HG03565 (cell line): ENCODE data around the gene PRAF2.

Experiments used
- ATAC-seq: cut with Tn5 transposase; IDR thresholded peaks from one replicate; pipeline ENCODE4 v1.9.1; 2021; ENCODE audit warnings: mild to moderate bottlenecking, moderate library complexity; ENCODE audit not compliant: unreplicated experiment

PRAF2 gene, protein sequence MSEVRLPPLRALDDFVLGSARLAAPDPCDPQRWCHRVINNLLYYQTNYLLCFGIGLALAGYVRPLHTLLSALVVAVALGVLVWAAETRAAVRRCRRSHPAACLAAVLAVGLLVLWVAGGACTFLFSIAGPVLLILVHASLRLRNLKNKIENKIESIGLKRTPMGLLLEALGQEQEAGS

DNA sequence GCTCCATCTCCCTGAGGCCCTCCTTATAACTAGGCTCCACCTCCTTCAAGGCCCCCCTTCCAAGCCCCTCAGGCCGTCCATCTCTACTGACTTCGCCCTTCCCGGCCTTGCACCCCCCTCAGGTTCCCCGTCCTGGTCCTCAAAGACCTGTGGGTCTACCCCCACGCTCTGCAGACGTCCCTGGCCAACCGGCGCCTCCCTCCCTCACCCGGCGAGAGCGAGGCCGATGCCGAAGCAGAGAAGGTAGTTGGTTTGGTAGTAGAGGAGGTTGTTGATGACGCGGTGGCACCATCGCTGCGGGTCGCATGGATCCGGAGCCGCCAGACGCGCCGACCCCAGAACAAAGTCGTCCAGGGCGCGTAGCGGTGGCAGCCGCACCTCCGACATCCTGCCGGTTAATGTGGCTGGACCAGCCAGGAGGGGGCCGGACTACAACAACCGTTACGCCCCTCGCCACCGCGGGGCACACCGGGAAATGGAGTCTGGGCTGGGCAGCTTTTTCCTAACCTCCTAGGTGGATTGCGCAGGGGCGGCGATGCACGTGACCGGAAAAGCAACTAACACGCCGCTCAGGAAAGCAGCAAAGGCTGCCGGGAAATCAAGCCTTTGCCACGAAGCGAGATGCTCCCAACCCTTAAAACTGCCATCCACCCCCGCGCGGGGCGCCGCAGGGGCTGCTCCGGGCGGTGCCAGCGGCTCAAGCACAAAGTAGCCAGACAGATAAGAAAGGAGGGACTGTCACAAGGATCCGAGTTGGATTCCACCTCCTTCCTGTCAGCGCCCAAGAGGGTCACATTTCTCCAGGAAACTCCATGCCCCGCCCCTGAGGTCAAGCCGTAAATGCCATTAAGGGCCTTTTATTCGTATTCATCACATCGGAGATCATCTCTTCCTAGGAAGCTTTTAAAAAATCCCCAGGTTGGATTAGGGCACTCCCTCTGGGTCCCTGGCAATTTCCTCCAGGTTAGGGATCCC is at the start of gene PRAF2:
TSS of gene PRAF2 (minus strand) at position 402 of the 975 bp plus-strand sequence. CDS start at position 387, 15 bp downstream.
- peak; percentile 92 for ATAC-seq

DNA sequence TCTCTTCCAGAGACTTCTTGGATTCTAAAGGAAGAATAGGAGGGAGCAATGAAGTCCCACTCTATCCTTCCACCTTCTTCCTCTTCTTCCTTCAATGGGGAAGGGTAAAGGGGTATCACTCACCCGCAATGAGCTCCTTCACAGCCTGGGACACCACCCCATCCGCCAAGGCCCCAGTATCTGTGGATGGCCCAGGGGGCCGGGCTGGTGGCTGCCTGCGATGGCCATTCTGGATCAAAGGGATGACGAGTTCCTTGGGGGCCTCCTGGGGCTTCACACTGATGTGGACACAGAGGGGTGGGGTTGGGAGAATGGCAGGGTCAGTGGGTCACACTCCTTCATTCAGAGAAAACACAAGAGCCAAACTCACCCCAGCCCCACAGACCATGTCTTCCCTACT is 48.7 kb upstream of the PRAF2 start:
- no peak for ATAC-seq

DNA sequence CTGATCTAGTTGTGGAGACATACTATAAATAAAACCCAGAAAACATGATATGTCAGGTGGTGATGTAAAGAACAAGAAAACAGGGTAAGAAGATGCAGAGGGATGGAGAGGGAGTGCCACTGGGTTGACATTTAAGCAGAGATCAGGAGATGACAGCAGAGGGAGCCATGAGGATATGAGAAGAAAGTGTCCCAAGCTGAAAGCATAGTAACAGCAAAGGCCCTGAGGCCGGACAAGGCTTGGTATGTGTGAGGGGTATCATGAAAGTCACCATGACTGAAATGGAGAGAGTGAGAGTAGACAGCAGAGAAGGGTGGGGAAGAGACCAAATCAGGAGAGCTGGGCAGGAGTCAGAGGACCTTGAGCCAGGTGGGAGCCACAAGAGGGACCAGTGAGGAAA is 46.3 kb upstream of the PRAF2 start:
- no peak for ATAC-seq

DNA sequence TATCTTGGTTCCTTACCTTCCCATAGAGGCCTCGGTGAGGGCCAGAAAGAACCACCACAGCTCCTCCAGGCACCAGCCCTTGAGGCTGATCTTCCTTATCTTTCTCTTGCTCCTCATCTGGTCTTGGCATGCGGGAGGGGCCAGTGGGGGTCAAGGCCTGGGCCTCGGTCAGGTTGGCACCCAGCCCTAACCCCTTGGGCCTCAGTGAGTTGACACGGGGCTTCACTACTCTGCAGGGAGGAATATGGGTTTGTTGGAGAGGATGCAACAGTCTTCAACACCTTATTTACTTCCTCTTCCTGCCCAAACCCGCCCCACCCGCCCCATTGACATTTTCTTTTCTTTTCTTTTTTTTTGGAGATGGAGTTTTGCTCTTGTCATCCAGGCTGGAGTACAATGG is 43.8 kb upstream of the PRAF2 start:
- no peak for ATAC-seq

DNA sequence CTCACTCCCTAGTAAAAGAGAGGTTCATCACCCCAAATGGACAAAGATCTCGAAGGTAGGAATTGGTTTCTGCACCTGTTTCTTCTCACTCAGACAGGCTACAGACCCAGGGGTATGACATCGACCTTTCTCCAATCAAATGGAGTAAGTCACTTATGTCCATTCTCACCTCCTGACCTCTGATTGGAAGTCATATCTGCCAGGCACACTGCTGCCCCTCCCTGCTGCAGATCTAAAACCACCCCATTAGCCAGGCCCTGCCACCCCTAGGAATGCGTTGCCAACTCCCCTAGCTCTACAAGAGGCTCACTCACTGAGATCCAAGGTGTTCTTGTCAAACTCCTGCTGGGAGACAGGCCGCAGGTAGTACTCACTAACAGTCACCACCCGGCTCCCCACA is 42.9 kb upstream of the PRAF2 start:
- no peak for ATAC-seq

DNA sequence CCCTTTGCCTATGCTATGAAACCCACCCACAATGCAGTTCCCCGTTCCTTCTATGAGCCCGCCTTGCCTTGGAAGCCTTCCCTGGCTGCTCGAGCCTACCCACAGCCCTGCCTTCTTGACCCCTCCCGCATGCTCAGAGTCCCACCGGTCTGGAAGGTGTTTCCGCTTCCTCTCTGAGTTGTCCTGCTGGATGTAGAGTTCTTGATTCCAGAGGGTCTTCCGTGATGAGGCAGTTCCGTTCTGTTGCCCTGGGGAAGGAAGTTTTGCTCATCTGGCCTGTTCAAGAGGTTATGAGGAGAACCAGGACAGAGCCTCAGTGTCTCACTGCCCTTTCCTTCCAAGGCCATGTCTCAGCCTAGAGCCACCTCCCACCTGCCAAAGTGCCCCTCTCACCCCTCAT is 42.3 kb upstream of the PRAF2 start:
- no peak for ATAC-seq

DNA sequence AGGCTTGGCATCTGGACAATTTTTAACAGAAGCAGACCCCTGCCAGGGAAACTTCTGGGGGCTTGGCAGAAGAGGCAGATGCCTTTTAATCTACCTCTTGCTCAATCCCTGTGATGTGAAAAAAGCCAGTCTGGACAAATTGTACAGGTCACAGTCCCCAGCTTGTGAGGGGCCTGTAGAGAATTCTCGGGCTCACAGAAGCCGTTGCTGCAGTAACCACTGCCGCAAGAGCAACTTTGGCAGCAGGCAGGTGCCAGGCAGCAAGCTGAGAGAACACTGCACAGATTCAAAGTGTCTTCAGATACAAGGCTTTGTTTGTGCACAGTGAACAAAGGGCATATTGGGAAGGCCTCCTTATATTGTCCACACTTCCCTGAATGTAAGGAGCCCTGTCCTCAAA is 38.0 kb upstream of the PRAF2 start:
- ATAC-seq: no peak

DNA sequence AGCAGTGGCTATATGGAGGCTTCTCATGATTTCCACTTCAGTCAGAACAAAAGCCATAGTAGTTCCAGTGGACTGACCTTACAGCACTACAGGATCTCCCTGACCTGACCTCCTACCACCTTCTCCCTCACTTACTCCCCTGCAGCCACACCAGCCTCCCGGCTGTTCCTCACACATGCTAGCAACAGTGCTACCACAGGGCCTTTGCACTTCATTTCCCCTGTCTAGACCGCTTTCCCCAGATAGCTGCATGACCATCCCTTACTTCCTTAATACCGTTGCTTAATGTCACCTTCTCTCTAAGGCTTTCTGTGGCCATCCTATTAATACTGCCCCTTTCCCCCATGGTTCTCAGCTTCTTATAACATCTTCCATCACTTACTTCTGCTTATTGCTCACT is 36.6 kb upstream of the PRAF2 start:
- no peak for ATAC-seq

DNA sequence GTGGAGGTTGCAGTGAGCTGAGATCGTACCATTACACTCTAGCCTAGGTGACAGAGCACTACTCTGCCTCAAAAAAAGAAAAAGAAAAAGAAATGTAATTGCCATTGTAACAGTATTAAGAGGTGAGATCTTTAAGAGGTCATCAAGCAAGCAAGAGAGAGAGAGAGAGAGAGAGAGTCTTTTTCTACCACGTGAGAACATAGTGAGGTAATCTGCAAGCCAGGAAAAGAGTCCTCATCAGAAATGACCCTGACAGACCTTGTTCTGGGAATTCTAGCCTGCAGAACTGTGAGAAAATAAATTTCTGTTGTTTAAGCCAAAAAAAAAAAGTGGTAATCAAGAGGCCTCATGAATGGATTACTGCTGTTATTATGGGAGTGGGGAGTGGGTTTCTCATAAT is 34.8 kb upstream of the PRAF2 start:
- ATAC-seq: no peak

DNA sequence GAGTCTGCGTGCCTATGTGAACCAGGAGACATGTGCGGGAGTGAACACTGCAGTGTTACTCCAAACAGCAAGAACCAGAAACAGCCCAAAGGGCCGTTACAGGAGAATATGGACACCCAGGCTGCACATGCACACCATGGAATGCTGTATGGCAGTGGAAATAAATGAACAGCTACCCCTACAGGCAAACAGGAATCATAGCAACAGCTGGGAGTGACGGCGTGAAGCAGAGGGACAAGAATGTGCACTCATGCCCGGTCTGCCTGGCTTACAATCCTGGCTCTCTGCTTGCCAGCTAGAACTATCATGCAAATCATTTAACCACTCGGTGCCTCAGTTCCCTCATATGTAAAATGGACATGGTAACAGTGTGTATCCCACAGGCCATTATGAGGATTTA is 33.1 kb upstream of the PRAF2 start:
- ATAC-seq: no peak

DNA sequence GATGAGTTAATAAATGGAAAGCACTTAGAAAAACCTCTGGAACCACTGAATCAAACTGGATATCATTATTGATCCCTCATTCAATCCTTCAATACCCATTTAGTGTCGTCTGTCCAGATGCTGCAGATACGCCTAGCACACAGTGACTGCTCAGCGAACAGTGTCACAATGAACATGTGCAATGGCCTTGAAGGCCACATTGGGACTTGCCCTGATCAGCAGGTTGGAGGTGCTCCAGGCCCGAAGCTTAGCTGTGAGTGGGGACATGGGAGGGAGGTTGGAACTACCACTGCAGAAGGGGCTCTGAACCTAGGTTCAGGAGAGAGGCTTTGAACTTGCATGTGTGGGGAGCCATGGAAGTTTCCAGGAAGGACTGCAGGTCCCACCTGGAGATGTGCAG is 32.5 kb upstream of the PRAF2 start:
- ATAC-seq: no peak

DNA sequence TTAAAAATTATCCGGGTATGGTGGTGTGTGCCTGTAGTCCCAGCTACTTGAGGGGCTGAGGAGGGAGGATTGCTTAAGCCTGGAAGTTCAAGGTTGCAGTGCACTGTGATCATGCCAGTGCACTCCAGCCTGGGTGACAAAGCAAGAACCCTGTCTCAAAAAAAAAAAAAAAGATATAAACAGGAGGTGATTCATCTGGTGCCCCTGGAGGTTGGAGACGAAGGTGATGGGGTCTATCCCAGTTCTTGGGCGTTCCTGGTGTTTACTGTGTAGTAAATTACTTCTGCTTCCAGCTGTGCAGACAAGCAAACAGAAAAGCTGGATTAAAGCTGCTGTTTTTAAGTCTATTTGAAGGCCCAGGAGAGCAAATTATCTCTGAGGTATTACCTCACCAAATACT is 29.8 kb upstream of the PRAF2 start:
- no peak for ATAC-seq

DNA sequence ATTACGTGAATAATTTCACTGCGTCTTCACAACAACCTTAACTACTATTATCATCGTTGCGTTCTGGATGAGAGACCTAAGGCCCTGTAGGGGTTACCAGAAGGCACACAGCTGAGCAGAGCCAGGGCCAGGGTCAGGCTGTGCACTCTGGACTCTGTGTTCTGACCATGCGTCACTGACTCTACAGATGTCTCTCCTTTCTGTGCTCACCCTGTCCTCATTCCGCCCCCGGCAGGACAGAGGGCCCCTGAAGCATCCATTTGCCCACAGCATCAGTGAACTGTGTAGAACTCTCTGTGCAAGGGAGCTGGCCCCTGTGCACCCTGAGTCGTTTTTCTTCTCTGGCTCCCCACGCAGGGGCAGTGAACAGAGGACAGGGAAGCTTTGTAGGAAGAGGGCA is 28.4 kb upstream of the PRAF2 start:
- no peak for ATAC-seq

DNA sequence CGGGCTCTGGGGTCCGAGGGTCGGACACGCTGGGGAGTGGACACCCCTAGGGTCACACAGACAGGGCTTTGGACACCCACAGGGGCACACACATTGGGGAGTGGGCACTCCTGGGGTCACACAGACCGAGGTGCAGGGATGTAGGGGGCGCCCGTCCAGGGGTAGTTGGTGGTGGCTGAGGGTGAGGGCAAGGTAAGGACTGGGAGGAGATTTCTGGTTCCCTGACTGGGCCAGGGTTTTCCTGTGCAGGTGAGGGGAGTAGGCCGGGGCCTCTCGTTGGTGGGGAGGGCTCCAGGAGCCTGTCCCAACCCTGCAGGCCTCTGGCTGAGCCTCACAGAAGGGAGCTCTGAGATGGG is 27.8 kb upstream of the PRAF2 start:
- peak; percentile 5 for ATAC-seq

DNA sequence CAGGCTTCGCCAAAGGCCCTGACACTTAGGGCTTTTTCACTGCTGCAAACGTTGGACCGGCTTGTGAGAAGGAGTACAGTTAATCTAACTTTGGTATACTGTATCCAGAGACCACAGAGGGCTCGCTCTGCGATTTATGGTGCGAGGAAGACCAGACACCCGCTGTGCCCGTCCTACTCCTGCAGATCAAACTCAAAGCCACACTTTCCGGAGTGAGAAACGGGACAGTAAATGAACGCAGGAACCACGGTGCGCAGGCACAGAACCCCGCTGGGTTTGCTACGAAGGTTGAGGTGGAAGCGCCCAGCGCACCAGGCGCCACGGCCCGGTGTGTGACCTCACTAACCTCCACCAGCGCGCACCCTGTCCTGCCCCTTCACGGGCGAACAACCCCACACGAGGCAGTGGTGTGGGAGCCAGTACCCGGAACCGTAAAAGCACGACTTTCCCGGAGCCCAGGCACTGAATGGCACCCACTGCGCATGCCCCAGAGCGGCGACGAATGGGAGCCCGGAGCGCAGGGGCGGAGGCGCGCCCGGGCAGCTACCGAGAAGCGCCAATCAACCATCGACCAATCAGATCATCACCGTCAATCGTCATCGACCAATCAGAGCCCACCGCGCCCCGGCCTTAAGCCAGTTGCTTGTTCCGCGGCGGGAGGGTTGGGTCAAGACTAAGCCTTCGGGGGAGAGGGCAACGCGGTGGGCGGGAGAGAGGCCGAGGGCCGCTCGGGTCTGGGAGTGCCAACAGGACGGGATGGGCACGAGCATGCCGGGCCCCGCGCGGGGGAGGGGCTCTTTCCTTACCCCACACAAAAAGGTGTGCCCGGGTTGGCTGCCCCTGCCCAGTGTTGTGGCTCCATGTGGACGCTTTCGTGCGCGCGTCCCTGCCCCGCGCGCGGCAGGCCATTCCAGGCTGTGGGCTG is 27.2 kb upstream of the PRAF2 start:
- ATAC-seq: peak; percentile 89

DNA sequence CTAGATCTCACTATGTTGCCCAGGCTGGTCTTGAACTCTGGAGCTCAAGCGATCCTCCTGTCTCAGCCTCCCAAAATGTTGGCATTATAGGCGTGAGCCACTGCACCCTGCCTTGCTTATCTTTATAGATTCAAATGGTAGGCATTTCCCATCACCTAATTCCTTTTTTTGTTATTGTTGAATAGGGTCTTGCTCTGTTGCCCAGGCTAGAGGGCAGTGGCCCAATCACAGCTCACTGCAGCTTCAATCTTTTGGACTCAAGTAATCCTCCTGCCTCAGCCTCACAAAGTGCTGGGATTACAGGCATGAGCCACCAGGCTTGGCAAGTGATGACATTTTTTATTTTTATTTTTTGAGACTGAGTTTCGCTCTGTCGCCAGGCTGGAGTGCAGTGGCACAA is 22.6 kb upstream of the PRAF2 start:
- no peak for ATAC-seq

DNA sequence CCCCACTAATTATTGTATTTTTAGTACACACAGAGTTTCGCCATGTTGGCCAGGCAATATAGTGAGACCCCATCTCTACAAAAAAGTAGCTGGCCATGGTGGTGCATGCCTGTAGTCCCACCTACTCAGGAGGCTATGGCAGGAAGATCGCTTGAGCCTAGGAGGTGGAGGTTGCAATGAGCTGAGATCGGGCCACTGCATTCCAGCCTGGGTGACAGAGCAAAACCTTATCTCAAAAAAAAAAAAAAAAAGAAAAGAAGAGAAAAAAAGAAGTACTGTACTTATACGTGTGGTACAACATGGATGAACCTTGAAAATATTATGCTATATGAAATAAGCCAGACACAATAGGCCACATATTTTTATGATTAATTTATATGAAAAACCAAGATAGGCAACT is 15.8 kb upstream of the PRAF2 start:
- no peak for ATAC-seq

DNA sequence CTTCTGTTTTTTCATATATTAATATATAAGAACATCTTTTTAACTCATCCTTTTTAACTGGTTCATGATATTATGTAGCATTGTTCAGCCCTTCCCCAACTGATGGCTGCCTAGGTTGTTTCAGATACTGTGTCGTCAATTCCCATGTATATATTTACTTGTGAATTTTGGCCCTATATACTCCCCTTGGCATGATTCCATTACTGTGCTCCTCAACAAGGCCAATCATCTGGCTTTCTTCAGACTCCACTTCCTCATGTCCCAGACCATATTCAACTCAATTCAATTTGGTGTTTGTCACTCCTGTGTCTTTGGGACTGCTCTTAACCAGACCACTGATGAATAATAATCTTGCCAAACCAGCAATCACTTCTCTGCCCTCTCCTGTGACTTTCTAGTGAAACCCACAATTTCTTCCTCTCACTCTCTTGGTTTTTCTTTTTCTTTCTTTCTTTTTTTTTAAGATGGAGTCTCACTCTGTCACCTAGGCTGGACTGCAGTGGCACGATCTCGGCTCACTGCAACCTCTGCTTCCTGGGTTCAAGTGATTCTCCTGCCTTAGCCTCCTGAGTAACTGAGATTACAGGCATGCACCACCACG is 8.6 kb upstream of the PRAF2 start:
- ATAC-seq: no peak

DNA sequence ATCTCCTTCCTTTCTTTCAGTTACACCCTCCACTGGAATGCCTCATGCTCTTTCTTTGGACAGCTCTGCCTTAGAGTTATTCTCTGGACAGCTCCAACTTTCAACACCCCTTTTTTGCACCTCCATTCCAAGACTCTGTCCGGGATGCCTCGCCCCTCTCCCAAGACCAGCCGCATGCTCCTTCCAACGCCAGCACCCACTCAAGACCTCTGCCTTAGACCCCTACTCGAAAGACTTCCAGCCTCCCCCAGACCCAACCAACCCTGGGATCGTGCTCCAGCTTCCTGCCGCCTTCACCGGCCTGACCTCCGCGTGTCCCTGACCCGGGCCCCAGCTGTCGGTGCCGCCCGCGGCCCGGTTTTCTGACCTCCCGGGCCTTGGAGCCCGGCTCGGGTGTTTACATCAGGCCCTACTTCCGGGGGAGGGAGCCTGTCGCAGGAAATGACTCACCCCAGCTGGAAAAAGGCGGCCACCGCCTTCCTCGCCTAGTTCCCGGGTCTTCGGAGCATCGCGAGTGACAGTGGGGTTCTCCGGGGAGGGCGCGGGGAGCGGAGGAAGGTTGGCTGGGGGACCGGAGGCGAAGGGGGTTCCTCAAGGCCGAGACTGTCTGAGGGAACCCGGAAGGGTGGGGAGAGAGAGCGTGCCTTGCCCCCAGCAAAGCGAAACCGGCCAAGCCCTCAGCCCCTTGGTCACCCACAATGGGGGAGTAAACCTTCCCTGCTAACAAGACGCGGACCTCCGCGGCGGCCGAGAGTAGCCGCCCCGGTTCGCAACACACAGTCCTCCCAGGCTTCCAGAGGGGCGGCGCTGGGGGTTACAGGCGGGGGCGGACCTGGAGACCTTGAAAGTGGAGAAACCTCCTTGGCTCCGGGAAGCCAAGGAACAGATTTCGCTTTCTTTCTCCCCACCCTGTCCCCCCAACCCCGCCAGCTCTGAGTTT is 6.0 kb upstream of the PRAF2 start, which contains the start of gene WDR45:
TSS of gene WDR45 (minus strand) at position 399 of the 940 bp plus-strand sequence. CDS start 1,792 bp downstream, outside the sequence.
- ATAC-seq: peak; percentile 54

DNA sequence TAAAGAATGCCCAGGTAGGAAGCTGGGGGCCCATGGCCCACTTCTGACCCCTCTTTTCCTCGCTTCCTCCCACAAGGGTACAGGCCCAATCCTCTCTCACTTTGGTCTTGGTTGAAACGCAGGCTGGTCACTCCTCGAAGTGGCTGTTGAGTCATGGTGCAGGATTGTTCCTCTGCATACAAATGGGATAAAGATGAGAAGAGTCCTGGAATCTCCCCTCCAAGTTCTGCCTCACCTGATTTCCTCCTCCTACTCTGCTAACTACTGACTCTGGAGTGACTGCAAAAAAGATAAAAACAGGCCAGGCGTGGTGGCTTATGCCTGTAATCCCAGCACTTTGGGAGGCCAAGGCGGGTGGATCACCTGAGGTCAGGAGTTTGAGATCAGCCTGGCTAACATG is 4.1 kb upstream of the PRAF2 start:
- ATAC-seq: no peak
